Adrenal gland (tissue), 12 donors: ENCODE data around the gene SYNGAP1. TPM values are rescaled to one million over a fixed set of nuclear protein-coding genes. Genes with fewer than 3 reads are reported as not detected.

Source experiments
- DNase-seq, 7 donors: peaks; one replicate each; pipeline ENCODE4 v3.0.0-alpha.2; 2019 to 2020
- H3K27ac ChIP-seq, 5 donors: fragments of 200-600 bp; sonication (generic) in 4 of 5; 1 replicate in 3 of 5; 2 replicates in 2 of 5; pipeline versions ENCODE4 v1.5.1 to v1.8.0; 2016 to 2020; ENCODE audit warnings: mild to moderate bottlenecking in 1 of 5
- H3K27me3 ChIP-seq: fragments of 200-600 bp; 2 replicates; pipeline ENCODE4 v1.8.0; 2021
- H3K36me3 ChIP-seq, 2 donors: fragments of 200-600 bp; replicated peaks in 1 of 2; 1 replicate in 1 of 2; 2 replicates in 1 of 2; pipeline versions ENCODE4 v1.5.1 to v1.8.0; 2018 to 2022
- H3K4me1 ChIP-seq, 2 donors: fragments of 200-600 bp; replicated peaks in 1 of 2; 1 replicate in 1 of 2; 2 replicates in 1 of 2; pipeline versions ENCODE4 v1.5.1 to v1.8.0; 2018 to 2021
- H3K4me3 ChIP-seq, 4 donors: fragments of 200-600 bp; sonication (generic) in 3 of 4; one replicate each; pipeline ENCODE4 v1.5.1; 2016 to 2018
- H3K9me3 ChIP-seq, 3 donors: fragments of 200-600 bp; sonication (generic) in 1 of 3; replicated peaks in 1 of 3; 1 replicate in 2 of 3; 2 replicates in 1 of 3; pipeline versions ENCODE4 v1.5.1 to v1.8.0; 2016 to 2021
- POLR2A ChIP-seq, 2 donors: fragments of 450-650 bp; IDR thresholded peaks; one replicate each; pipeline ENCODE4 v1.6.1; 2017; ENCODE audit warnings: antibody characterized with exemption in 2 of 2, mild to moderate bottlenecking in 2 of 2, moderate library complexity in 1 of 2
- WGBS, 4 donors: extraction: QIAGEN DNeasy Blood & Tissue Kit in 2 of 4; methylation state at CpG; one replicate each; pipeline versions ENCODE4 v1.1.5 to v1.1.7; 2013 to 2017; 5-methylcytosine and 5-hydroxymethylcytosine counted together
- intact Hi-C, 2 donors: fragments of 100-400 bp; cut with DNase I; formaldehyde crosslinking; loops; one replicate each; pipeline versions ENCODE4 v1.14.1 to v1.15.0; 2022 to 2023
- polyA plus RNA-seq, 3 donors: library from polyadenylated mRNA; stranded (reverse); fragments of 200-250 nt in 2 of 3; fragments of 350-450 nt in 1 of 3; fragmentation: Illumina TruSeq in 1 of 3; extraction: RNeasy Lipid Tissue Mini Kit (QIAGEN cat#74804) in 1 of 3; gene quantifications; one replicate each; pipeline ENCODE4 v1.2.3, GENCODE V29; 2013 to 2014
- total RNA-seq, 9 donors: library from RNA; depleted of rRNA in 4 of 9; stranded (reverse); fragments of >200 nt in 4 of 9; fragments of 120-200 nt in 1 of 9; fragmentation: NEBNext Ultra II Directional in 1 of 9; extraction: Animal tissue kit (Norgen Biotek cat#: 25700) in 1 of 9; gene quantifications; one replicate each; pipeline versions ENCODE4 v1.1.0 to v1.2.4, GENCODE V29; 2013 to 2023
- TF ChIP-seq, protein P1 (sequence below), 6 experiments: fragments of 450-650 bp in 4 of 6; fragments of 200-600 bp in 2 of 6; sonication (generic) in 1 of 6; IDR thresholded peaks; 1 replicate in 5 of 6; 2 replicates in 1 of 6; pipeline versions ENCODE4 v1.5.1 to v1.8.0; 2016 to 2021; ENCODE audit warnings: antibody characterized with exemption in 6 of 6, mild to moderate bottlenecking in 2 of 6, moderate library complexity in 1 of 6
- donor health status: healthy with polysubstance abuse.
- donor health status: Bipolar disorder and iron deficiency.
- donor health status: DM: yes; HTN: yes; CAD: no.
- donor health status: DM: no; HTN: no; CAD: no.
- donor health status: DM: no; HTN: no; CAD: no.
- donor health status: DM: yes; HTN: yes; CAD: no.

SYNGAP1 gene
- total and polyA plus RNA-seq, 12 donors = 2.6 to 73.5 (median 8.7) TPM

DNA sequence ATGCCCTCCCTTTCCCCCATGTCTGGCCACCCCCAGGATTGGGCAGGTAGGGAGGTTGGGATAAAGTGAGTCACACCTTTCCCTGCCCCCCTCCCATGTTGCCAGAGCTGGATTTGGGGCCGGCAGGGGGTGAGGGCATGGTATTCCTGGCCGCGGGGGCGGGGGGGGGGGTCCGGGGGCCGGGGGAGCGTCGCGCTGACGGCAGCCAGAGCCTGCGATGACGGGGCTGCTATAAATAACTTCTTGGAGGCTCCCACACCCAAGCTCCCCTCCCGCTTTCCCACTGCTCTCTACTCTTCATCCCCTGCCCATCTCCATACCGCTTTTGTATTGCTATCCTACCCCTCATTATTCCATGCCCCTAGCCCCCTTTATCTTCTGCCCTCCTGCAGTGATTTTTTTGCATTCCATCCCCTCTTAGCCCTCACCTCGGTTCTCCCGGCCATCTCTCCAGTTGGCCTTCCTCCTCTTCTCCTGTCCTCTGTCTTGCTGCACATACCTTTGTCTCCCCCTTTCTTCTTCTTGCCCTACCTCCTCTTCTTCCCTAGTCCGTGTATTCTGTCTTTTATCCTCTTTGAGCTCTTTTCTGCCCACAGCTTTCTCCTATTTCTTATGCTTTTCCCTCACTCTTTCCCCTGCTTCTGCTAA is 13.8 kb downstream of the SYNGAP1 start:
- no peak for TF ChIP-seq POLR2A (IDR thresholded peaks at IDR 0.05)
- TF ChIP-seq, protein P1, sequence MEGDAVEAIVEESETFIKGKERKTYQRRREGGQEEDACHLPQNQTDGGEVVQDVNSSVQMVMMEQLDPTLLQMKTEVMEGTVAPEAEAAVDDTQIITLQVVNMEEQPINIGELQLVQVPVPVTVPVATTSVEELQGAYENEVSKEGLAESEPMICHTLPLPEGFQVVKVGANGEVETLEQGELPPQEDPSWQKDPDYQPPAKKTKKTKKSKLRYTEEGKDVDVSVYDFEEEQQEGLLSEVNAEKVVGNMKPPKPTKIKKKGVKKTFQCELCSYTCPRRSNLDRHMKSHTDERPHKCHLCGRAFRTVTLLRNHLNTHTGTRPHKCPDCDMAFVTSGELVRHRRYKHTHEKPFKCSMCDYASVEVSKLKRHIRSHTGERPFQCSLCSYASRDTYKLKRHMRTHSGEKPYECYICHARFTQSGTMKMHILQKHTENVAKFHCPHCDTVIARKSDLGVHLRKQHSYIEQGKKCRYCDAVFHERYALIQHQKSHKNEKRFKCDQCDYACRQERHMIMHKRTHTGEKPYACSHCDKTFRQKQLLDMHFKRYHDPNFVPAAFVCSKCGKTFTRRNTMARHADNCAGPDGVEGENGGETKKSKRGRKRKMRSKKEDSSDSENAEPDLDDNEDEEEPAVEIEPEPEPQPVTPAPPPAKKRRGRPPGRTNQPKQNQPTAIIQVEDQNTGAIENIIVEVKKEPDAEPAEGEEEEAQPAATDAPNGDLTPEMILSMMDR (IDR thresholded peaks at IDR 0.05) = no peak
- Histone ChIP-seq H3K27ac (no peak overlapping the region), H3K36me3 (peaks cover 0 to 35% of the 10 kb centered on the region in 2 donors), H3K4me1 (peaks cover 0 to 34% of the 10 kb centered on the region in 2 donors), H3K27me3 (no peaks in the 10 kb centered on the region), H3K4me3 (no peak overlapping the region), H3K9me3 (no peaks in the 10 kb centered on the region)
- DNase-seq = no peak
- intact Hi-C loops = no loop called here
- WGBS, 4 donors = 30 to 73% (median 43%) methylated on average over 4 to 16 of the region's 17 CpGs

DNA sequence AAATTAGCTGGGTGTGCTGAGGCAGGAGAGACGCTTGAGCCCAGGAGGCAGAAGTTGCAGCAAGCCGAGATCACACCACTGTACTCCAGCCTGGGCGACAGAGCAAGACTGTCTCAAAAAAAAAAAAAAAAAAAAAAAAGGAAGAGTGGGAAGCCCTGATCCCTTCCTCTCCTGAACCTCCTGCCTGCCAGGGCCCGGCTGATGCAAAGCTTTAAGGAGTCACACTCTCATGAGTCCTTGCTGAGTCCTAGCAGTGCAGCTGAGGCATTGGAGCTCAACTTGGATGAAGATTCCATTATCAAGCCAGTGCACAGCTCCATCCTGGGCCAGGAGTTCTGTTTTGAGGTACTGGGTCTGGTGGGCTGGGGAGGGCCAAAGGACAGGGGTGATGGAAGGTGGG is 15.1 kb downstream of the SYNGAP1 start:
- Histone ChIP-seq H3K4me1 (peaks cover 0 to 23% of the 10 kb centered on the region in 2 donors), H3K27me3 (no peaks in the 10 kb centered on the region), H3K36me3 (peaks cover 0 to 38% of the 10 kb centered on the region in 2 donors), H3K27ac (no peak overlapping the region), H3K9me3 (no peaks in the 10 kb centered on the region), H3K4me3 (no peak overlapping the region)
- TF ChIP-seq POLR2A (IDR thresholded peaks at IDR 0.05) = no peak
- TF ChIP-seq, protein P1 (IDR thresholded peaks at IDR 0.05) = no peak
- no peak for DNase-seq
- intact Hi-C loops = no loop called here
- WGBS, 4 donors = 90 to 98% (median 96%) methylated on average over 4 of the region's 4 CpGs

DNA sequence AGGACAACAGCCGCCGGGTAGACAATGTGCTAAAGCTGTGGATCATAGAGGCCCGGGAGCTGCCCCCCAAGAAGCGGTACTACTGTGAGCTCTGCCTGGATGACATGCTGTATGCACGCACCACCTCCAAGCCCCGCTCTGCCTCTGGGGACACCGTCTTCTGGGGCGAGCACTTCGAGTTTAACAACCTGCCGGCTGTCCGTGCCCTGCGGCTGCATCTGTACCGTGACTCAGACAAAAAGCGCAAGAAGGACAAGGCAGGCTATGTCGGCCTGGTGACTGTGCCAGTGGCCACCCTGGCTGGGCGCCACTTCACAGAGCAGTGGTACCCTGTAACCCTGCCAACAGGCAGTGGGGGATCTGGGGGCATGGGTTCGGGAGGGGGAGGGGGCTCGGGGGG is 17.8 kb downstream of the SYNGAP1 start:
- Histone ChIP-seq H3K27ac (no peak overlapping the region), H3K27me3 (no peaks in the 10 kb centered on the region), H3K9me3 (no peaks in the 10 kb centered on the region), H3K36me3 (peaks cover 0 to 50% of the 10 kb centered on the region in 2 donors), H3K4me1 (no peaks in the 10 kb centered on the region), H3K4me3 (no peak overlapping the region)
- no peak for DNase-seq
- intact Hi-C loops = no loop called here
- no peak for TF ChIP-seq POLR2A (IDR thresholded peaks at IDR 0.05)
- TF ChIP-seq, protein P1 (IDR thresholded peaks at IDR 0.05) = no peak
- WGBS, 4 donors = 91 to 97% (median 95%) methylated on average over 17 to 18 of the region's 18 CpGs

DNA sequence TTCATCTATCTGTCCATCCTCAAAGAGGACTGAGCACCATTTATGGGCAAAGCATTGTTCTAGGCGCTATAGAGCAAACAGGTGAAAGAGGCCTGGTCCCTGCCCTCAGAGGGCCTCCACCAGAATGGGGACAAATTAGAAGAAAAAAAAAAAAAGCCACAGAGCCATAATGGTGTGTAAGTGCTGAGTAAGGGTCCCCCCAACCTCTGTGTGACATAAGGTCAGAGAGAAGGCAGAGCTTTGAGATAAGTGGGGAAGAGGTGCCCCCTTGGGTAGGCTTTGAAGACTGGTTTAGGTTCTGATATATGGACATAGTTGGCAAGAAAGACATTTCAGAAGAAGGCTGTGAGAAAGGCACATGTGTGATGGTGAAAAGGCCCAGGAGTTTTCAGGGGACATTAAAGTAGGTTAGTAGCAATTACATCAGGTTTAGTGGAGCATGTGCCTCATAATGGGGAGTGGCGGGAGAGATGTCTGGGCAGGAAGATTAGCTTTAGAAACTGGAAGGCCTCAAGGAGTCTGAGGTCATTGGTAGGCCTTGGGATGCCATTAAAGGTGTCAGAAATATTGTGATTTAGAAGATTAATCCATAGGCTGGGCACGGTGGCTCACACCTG is 19.2 kb downstream of the SYNGAP1 start:
- no peaks in the 10 kb centered on the region for H3K9me3 ChIP-seq
- H3K36me3 ChIP-seq = peaks cover 0 to 62% of the 10 kb centered on the region in 2 donors
- intact Hi-C loops = no loop called here
- 94 to 96% (median 95%) methylated on average over 3 of the region's 3 CpGs for WGBS, 4 donors
- no peak for DNase-seq
- no peak overlapping the region for H3K27ac ChIP-seq
- TF ChIP-seq, protein P1 (IDR thresholded peaks at IDR 0.05) = no peak
- H3K27me3 ChIP-seq = no peaks in the 10 kb centered on the region
- no peaks in the 10 kb centered on the region for H3K4me1 ChIP-seq
- H3K4me3 ChIP-seq = no peak overlapping the region
